Measurements from ENCODE around the gene GPC6.

Gene GPC6

DNA sequence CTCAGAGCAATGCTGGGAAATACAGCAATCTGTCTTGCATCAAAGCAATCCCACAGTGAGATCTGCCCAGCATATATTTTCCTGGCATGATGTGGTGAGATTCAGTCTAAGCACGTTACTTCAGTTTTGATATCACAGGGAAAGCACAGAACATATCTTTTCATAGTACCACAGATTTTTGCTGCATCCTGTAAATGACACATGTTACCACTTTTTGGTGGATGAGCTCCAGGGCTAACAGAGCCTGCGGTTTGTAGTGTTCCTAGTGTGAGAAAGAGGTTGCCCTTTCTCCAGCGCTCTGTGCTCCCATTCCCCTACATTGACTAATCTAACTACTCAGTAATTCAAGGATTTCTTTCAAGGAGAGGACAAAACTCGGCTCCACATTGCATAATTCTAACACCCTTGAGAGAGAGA lies 409.0 kb downstream of the GPC6 start:
- Mint-ChIP-seq H3K27me3 (no peaks in the 10 kb centered on the region), H3K4me1 (no peaks in the 10 kb centered on the region), H3K27ac (no peak overlapping the region), H3K4me3 (no peak overlapping the region), H3K36me3 (ENCODE audit: low read depth) (no peaks in the 10 kb centered on the region), H3K9me3 (no peaks in the 10 kb centered on the region)
- ATAC-seq (no peak), DNase-seq (no peak)

DNA sequence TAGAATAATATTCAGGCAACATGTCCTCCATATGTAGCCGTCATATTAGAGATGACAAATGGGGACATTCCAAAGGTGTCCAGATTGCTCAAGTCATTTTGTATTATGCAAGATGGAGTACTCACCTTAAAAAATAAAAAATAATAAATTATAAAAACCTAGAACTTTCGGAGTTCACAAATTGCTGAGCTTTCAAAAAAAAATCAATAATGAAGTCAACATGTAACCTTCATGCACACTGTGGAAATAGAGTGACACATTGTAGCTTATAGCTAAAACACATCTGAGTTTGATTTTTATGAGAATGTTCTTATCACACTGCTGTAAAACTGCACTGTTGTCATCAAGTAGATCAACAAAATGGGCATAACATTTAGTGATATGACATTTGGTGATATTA lies 411.2 kb downstream of the GPC6 start:
- no peak overlapping the region for H3K4me3 Mint-ChIP-seq
- H3K36me3 Mint-ChIP-seq (ENCODE audit: low read depth) = no peaks in the 10 kb centered on the region
- H3K27ac Mint-ChIP-seq = no peak overlapping the region
- no peaks in the 10 kb centered on the region for H3K4me1 Mint-ChIP-seq
- no peaks in the 10 kb centered on the region for H3K27me3 Mint-ChIP-seq
- no peak for DNase-seq
- no peak for ATAC-seq
- H3K9me3 Mint-ChIP-seq = no peaks in the 10 kb centered on the region

DNA sequence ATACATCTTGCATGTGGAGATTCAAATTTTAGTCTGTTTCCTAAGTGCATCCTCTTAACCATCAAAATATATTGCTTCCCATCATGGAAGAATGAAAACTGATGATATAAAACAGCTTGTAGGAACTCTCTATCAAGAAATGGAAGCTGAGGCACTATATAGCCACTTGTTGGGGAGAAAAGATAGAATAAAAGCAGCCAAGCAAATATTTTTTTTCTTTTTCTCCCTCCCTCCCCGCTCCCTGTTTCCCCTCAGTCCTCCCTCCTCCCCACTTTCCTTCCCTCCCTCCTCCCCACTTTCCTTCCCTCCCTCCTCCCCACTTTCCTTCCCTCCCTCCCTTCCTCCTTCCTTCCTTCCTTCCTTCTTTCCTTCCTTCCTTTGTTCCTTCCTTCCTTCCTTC lies 413.8 kb downstream of the GPC6 start:
- H3K36me3 Mint-ChIP-seq (ENCODE audit: low read depth) = no peaks in the 10 kb centered on the region
- no peaks in the 10 kb centered on the region for H3K9me3 Mint-ChIP-seq
- ATAC-seq (no peak), DNase-seq (no peak)
- H3K4me3 Mint-ChIP-seq = no peak overlapping the region
- H3K27ac Mint-ChIP-seq = no peak overlapping the region
- no peaks in the 10 kb centered on the region for H3K27me3 Mint-ChIP-seq
- H3K4me1 Mint-ChIP-seq = no peaks in the 10 kb centered on the region

DNA sequence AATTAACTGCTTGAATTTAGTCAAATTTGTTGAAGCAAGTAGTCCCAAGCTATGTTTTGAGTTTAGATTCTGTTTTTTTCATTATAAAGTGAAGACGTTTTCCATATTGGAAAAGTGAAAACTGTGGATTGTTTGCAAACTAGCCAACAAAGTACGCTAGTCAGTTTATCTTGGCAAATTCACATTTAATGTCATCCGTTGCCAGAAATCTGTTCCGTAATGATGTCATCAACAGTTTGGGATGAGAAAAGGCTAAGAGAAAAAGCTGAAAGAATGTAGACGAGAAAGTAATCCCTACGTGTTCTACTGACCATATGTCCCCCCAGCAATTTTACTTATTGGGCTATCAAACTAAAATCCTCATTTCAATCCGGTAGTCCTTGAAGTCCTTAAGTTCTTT lies 419.6 kb downstream of the GPC6 start:
- no peak overlapping the region for H3K27ac Mint-ChIP-seq
- H3K27me3 Mint-ChIP-seq = no peaks in the 10 kb centered on the region
- H3K4me3 Mint-ChIP-seq = no peak overlapping the region
- H3K9me3 Mint-ChIP-seq = no peaks in the 10 kb centered on the region
- no peaks in the 10 kb centered on the region for H3K4me1 Mint-ChIP-seq
- ATAC-seq = no peak
- no peak for DNase-seq
- no peaks in the 10 kb centered on the region for H3K36me3 Mint-ChIP-seq (ENCODE audit: low read depth)

DNA sequence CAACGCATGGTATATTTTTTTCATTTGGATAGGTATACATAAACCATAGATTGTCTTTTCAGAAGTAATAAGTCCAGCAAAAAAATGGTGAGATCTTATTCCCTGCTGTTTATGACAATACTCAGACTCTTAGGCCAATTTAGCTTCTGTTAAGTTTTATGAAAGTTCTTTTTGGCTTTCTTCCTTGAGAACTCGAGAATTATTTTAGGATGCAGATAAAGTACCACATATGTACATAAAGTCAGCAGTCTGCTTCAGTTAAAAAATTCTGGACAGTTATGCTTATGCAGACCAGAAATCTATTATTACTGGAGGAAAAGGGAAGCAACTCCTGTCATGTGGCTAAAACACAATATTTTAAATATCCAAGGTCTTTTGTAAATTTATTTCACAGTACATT lies 422.9 kb downstream of the GPC6 start:
- Mint-ChIP-seq H3K4me1 (no peaks in the 10 kb centered on the region), H3K27me3 (no peaks in the 10 kb centered on the region), H3K4me3 (no peak overlapping the region), H3K36me3 (ENCODE audit: low read depth) (no peaks in the 10 kb centered on the region), H3K27ac (no peak overlapping the region), H3K9me3 (no peaks in the 10 kb centered on the region)
- ATAC-seq = no peak
- no peak for DNase-seq

DNA sequence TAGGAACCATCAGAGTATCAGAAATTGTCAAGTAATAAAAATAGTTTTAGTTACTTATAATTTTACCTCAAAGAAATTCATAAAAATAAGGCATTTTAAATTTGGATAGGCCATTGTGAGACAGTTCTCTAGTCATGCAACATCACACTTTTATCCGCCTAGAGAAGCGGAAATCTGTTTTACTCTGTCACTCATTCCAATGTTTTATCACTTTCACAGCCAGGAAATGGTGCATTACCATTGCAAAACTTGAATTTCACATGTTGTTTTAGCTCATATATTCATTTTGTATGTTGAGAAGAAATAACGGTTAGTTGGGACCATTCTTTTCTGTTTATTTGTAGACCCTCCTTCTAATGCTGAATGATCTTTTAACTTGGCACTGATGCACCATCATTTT lies 427.2 kb downstream of the GPC6 start:
- no peaks in the 10 kb centered on the region for H3K27me3 Mint-ChIP-seq
- no peaks in the 10 kb centered on the region for H3K4me1 Mint-ChIP-seq
- no peaks in the 10 kb centered on the region for H3K36me3 Mint-ChIP-seq (ENCODE audit: low read depth)
- no peak overlapping the region for H3K4me3 Mint-ChIP-seq
- DNase-seq (no peak), ATAC-seq (no peak)
- H3K27ac Mint-ChIP-seq = no peak overlapping the region
- no peaks in the 10 kb centered on the region for H3K9me3 Mint-ChIP-seq

DNA sequence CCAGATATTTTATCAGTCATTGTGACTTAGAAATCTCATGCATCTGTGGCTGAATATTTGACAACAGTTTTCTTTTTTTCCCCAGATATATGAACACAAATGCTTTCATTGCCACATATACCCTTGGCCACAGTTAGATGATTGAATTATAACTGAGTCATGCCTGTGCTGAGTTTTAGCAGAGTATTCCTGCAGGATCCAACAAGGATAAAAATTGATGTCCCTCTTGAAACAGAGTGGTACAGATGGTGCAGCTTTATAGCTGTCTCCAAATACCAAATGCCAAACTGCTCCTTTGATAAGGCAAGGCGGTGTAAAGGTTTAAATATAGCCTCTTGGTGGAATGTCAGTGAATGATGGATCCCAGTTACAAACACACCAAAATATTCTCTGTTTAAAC lies 428.5 kb downstream of the GPC6 start:
- H3K27ac Mint-ChIP-seq = no peak overlapping the region
- no peaks in the 10 kb centered on the region for H3K27me3 Mint-ChIP-seq
- H3K9me3 Mint-ChIP-seq = peaks cover 5% of the 10 kb centered on the region
- H3K4me3 Mint-ChIP-seq = no peak overlapping the region
- DNase-seq (no peak), ATAC-seq (no peak)
- no peaks in the 10 kb centered on the region for H3K4me1 Mint-ChIP-seq
- no peaks in the 10 kb centered on the region for H3K36me3 Mint-ChIP-seq (ENCODE audit: low read depth)

DNA sequence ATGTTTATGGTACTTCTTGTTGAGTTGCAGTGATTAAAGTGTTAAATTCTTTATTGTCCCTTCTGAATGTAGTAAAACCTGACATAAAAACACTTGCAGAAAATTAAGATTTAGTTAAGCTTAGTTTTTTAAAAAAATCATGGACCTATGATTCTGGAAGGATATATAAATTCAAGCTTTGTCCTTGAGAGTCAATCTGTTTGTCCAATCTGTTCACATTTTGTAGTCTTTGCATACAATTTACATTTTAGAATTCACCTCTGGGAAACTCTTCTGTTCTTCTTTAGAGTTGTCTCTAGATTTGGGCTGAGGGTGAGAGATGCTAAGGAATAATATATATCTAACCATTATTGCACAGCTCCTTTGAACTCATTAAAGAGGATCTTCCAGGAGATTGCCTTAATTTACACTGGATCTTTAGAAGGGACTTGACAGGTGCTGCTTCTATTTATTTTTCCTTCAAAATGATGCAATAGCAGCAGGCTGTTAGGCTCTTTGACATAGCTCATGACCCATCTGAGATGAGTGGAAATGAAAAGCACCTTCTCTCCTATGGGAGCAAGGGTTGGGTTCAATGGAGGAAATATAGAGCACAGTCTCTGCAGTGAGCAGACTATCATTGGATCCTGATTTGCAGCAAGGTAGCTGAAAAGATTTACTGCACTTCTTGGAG lies 433.9 kb downstream of the GPC6 start:
- DNase-seq = no peak
- Mint-ChIP-seq H3K4me1 (no peaks in the 10 kb centered on the region), H3K9me3 (peaks cover 5% of the 10 kb centered on the region), H3K4me3 (no peak overlapping the region), H3K27ac (no peak overlapping the region), H3K36me3 (ENCODE audit: low read depth) (no peaks in the 10 kb centered on the region), H3K27me3 (peaks cover 2% of the 10 kb centered on the region)
- no peak for ATAC-seq

DNA sequence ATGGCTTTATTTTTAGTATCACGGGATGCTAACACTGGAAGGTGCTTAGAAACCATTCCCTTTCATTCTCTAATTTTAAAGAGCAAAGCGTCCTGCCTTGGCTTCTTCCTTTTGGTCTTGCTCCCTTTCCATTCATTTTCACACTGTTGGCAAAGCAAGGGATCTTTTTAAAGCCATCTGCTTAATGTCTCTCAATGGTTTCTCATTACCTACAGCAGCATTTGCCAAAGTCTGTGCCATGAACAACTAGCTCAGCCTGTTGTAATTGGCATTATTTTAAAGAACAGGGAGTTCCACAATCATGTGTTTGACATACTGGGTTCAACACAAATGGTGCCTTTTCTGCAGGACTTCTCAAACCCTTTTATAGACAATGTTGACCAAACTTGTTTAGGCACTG lies 444.3 kb downstream of the GPC6 start:
- DNase-seq = no peak
- no peaks in the 10 kb centered on the region for H3K9me3 Mint-ChIP-seq
- H3K36me3 Mint-ChIP-seq (ENCODE audit: low read depth) = no peaks in the 10 kb centered on the region
- H3K27me3 Mint-ChIP-seq = no peaks in the 10 kb centered on the region
- H3K4me1 Mint-ChIP-seq = no peaks in the 10 kb centered on the region
- H3K27ac Mint-ChIP-seq = no peak overlapping the region
- ATAC-seq = no peak
- no peak overlapping the region for H3K4me3 Mint-ChIP-seq

DNA sequence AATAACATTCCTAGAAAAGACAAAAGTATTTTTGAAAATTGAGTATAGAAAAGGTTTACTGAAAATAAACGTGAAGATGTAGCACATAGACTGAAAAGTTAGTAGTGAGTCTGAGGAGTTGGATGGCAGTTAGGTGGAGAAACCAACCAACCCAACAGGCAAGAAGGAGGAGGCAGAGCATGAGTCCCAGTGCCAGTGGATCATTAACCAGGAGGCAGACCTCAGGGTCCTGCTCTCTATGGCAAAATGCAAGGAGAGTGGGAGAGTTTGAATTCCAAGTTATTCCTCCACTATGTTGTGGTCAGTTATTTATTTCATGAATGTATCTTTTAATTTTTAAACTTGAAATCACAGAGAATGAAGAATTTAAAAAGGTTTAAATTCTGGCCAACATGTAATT lies 446.4 kb downstream of the GPC6 start:
- Mint-ChIP-seq H3K27me3 (no peaks in the 10 kb centered on the region), H3K4me3 (no peak overlapping the region), H3K27ac (no peak overlapping the region), H3K9me3 (no peaks in the 10 kb centered on the region), H3K4me1 (no peaks in the 10 kb centered on the region), H3K36me3 (ENCODE audit: low read depth) (no peaks in the 10 kb centered on the region)
- DNase-seq (no peak), ATAC-seq (no peak)

DNA sequence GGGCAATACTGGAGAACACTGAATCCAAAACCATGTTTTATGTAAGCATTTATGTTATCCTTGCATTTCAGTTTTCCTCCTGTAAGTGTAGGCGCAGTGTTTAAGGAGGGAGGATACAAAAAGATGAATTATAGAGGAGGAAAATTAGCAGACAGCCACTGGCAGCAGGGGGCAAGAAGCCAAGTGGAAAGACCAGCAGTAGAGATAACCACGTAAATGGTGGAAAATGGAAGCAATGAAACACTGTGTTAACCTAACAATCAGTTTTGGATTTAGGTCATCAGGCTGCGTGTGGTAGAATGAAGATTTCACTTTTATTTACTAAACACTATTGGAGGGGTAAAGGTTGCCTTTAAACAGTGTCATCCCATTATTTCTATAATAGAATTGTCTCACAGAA lies 447.3 kb downstream of the GPC6 start:
- no peak overlapping the region for H3K4me3 Mint-ChIP-seq
- H3K27me3 Mint-ChIP-seq = no peaks in the 10 kb centered on the region
- H3K9me3 Mint-ChIP-seq = no peaks in the 10 kb centered on the region
- no peaks in the 10 kb centered on the region for H3K4me1 Mint-ChIP-seq
- H3K36me3 Mint-ChIP-seq (ENCODE audit: low read depth) = no peaks in the 10 kb centered on the region
- no peak overlapping the region for H3K27ac Mint-ChIP-seq
- DNase-seq = no peak
- ATAC-seq = no peak

DNA sequence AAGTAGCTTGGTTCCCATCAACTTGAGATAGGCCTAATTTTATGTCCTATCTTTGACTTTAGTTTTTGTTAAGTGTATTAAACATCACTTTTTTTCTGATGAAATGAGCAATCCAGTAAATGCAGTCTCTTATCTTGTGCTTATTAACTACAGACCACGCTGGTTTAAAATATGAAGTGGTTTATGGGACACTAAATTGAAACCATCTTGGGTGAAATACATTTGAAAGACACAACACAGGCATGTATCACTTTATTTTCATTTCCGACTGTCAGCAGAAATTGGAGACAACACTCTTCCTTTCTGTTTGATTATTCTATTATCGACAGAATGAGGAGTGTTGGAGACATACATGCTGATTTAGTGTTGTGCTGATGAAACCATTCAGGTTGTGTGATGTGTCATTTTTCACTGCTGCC lies 447.7 kb downstream of the GPC6 start:
- Mint-ChIP-seq H3K4me1 (no peaks in the 10 kb centered on the region), H3K27me3 (no peaks in the 10 kb centered on the region), H3K9me3 (no peaks in the 10 kb centered on the region), H3K4me3 (no peak overlapping the region), H3K36me3 (ENCODE audit: low read depth) (no peaks in the 10 kb centered on the region), H3K27ac (no peak overlapping the region)
- DNase-seq (no peak), ATAC-seq (no peak)

DNA sequence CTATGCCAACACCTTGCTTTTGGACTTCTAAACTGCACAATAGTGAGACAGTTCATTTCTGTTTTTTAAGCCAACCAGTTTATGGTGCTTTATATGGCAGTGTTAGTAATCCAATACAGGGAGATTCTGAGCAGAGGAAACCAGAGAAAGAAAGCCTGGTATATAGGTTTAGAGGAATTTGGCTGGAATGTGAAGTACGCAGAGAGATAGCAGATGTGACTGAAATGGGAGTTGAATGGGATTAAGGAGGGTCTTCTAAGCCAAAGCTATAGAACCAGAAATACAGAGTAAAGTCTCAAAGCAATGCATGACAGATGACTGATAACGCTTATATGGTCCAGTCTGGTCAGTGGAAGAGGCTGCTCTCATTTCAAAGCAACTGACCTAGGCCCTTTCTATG lies 453.7 kb downstream of the GPC6 start:
- Mint-ChIP-seq H3K27me3 (peaks cover 1% of the 10 kb centered on the region), H3K4me3 (no peak overlapping the region), H3K4me1 (no peaks in the 10 kb centered on the region), H3K36me3 (ENCODE audit: low read depth) (no peaks in the 10 kb centered on the region), H3K27ac (no peak overlapping the region), H3K9me3 (no peaks in the 10 kb centered on the region)
- DNase-seq (no peak), ATAC-seq (no peak)

DNA sequence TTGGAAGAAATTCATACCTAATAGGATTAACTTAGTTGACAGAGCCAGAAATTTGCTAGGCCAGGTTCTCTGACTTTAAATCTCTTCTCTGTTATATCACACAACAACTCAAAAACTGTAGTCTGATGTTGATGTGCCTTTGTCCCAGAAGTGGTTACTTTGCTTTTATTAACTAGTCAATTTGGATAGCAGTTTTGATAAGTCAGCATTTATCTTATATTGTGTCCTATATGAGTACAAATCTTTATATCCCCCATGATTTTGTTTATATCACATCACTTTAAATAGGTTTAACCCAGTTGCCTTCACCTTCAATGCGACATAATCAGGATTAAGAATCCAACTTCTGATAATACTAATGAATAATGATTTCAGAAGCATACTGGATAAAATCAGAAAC lies 459.3 kb downstream of the GPC6 start:
- Mint-ChIP-seq H3K27me3 (peaks cover 1% of the 10 kb centered on the region), H3K4me3 (no peak overlapping the region), H3K9me3 (peaks cover 4% of the 10 kb centered on the region), H3K36me3 (ENCODE audit: low read depth) (no peaks in the 10 kb centered on the region), H3K27ac (no peak overlapping the region), H3K4me1 (no peaks in the 10 kb centered on the region)
- ATAC-seq (no peak), DNase-seq (no peak)

DNA sequence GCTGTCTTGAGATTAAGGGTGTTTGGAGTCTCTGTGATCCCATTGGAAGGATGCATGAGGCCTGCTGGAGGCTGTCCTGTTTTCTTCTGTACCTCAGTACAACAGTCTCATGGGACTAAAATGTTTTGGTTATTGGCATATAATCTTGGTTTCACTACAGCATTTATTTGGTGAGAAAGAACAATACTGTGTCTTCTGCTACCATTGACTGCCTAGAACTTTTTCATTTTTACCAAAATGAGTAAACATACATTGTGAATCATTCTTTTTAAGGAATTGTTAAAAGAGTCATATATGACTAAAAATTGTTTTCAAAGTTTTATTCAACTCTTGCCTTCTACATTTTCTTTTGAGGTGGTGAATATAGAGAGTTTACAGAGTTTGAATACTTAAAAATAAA lies 459.8 kb downstream of the GPC6 start:
- H3K9me3 Mint-ChIP-seq = peaks cover 4% of the 10 kb centered on the region
- no peak overlapping the region for H3K27ac Mint-ChIP-seq
- H3K4me1 Mint-ChIP-seq = no peaks in the 10 kb centered on the region
- no peak overlapping the region for H3K4me3 Mint-ChIP-seq
- no peak for DNase-seq
- ATAC-seq = no peak
- peaks cover 1% of the 10 kb centered on the region for H3K27me3 Mint-ChIP-seq
- H3K36me3 Mint-ChIP-seq (ENCODE audit: low read depth) = no peaks in the 10 kb centered on the region

DNA sequence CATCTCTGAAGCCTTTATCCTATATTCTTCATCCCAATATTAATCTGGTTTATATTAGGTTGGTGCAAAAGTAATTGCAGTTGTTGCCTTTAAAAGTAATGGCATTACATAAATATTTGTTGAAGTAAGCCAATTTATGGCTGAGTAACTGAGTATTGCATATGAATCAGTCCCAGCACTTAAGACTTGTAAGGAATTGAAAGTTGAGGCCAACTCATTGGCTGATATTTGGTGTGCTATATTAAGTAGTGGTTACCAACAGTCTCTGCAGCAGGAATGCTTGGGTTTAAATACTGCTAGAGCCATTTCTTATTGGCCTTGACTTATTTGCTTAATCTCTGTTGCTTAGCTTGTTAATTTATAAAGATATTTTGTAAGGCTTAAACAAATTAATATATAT lies 460.7 kb downstream of the GPC6 start:
- ATAC-seq = no peak
- peaks cover 4% of the 10 kb centered on the region for H3K9me3 Mint-ChIP-seq

More for the DNA sequence above, 460.7 kb downstream of the GPC6 start:
- Mint-ChIP-seq H3K4me3 (no peak overlapping the region), H3K27ac (no peak overlapping the region), H3K4me1 (no peaks in the 10 kb centered on the region), H3K27me3 (peaks cover 1% of the 10 kb centered on the region), H3K36me3 (ENCODE audit: low read depth) (no peaks in the 10 kb centered on the region)
- no peak for DNase-seq

All from activated naive CD8-positive, alpha-beta T cell treated with anti-CD3 and anti-CD28 coated beads, Interleukin-2, amount 50 U/mL, for 24 hours (primary cell).